Heart left ventricle (tissue), 16 donors: ENCODE data around the gene ABHD16B. TPM values are rescaled to one million over a fixed set of nuclear protein-coding genes. Genes with fewer than 3 reads are reported as not detected.
A peak's percentile ranks its signal among the peaks of the same experiment; 100 is the strongest.

Experiments used
- ATAC-seq, 4 donors: fragments of 200-7000 bp; cut with Tn5 transposase; one replicate each; pipeline ENCODE4 v1.9.1; 2020 to 2022; ENCODE audit warnings: moderate library complexity in 4 of 4, mild to moderate bottlenecking in 3 of 4, moderate number of reproducible peaks in 1 of 4
- DNase-seq, 5 donors: peaks; one replicate each; pipeline ENCODE4 v3.0.0-alpha.2; 2020
- H3K27ac ChIP-seq, 12 donors: fragments of 200-600 bp; sonication (generic) in 4 of 12; one replicate each; pipeline versions ENCODE4 v1.5.0 to v1.8.0; 2016 to 2022; ENCODE audit warnings: mild to moderate bottlenecking in 2 of 12
- H3K27me3 ChIP-seq, 9 donors: fragments of 200-600 bp; sonication (generic) in 2 of 9; one replicate each; pipeline versions ENCODE4 v1.5.1 to v1.8.0; 2016 to 2022; ENCODE audit warnings: mild to moderate bottlenecking in 3 of 9
- H3K36me3 ChIP-seq, 9 donors: fragments of 200-600 bp; sonication (generic) in 2 of 9; one replicate each; pipeline versions ENCODE4 v1.5.0 to v1.8.0; 2018 to 2022; ENCODE audit warnings: mild to moderate bottlenecking in 2 of 9
- H3K4me1 ChIP-seq, 12 donors: fragments of 200-600 bp; sonication (generic) in 4 of 12; one replicate each; pipeline versions ENCODE4 v1.5.0 to v1.8.0; 2016 to 2022; ENCODE audit warnings: mild to moderate bottlenecking in 3 of 12
- H3K4me3 ChIP-seq, 12 donors: fragments of 200-600 bp; sonication (generic) in 4 of 12; one replicate each; pipeline versions ENCODE4 v1.5.0 to v1.8.0; 2017 to 2022; ENCODE audit warnings: mild to moderate bottlenecking in 9 of 12, moderate library complexity in 4 of 12
- H3K9me3 ChIP-seq, 12 donors: fragments of 200-600 bp; sonication (generic) in 4 of 12; one replicate each; pipeline versions ENCODE4 v1.5.0 to v1.8.0; 2016 to 2022; ENCODE audit warnings: mild to moderate bottlenecking in 1 of 12
- POLR2A ChIP-seq, 2 donors: fragments of 450-650 bp; IDR thresholded peaks; one replicate each; pipeline ENCODE4 v1.6.1; 2017; ENCODE audit warnings: antibody characterized with exemption in 2 of 2, mild to moderate bottlenecking in 2 of 2, moderate library complexity in 2 of 2
- WGBS, 4 donors: extraction: QIAGEN DNeasy Blood & Tissue Kit in 2 of 4; methylation state at CpG; one replicate each; pipeline versions ENCODE4 v1.1.5 to v1.1.7; 2013 to 2018; 5-methylcytosine and 5-hydroxymethylcytosine counted together
- intact Hi-C, 10 donors: fragments of 100-400 bp; cut with DNase I; formaldehyde crosslinking; loops; one replicate each; pipeline versions ENCODE4 v1.11.1 to v1.14.2; 2022
- polyA plus RNA-seq, 2 donors: library from polyadenylated mRNA; stranded (reverse); fragments of 200-250 nt; gene quantifications; one replicate each; pipeline ENCODE4 v1.2.3, GENCODE V29; 2013
- total RNA-seq, 9 donors: library from RNA; depleted of rRNA in 2 of 9; stranded (reverse); fragments of >200 nt in 2 of 9; fragmentation: NEBNext Ultra II Directional in 3 of 9; extraction: Animal tissue kit (Norgen Biotek cat#: 25700) in 3 of 9; gene quantifications; one replicate each; pipeline versions ENCODE4 v1.1.0 to v1.2.4, GENCODE V29; 2016 to 2023
- TF ChIP-seq, protein P1 (sequence below), 12 donors: fragments of 200-600 bp; sonication (generic) in 4 of 12; IDR thresholded peaks; one replicate each; pipeline versions ENCODE4 v1.5.0 to v1.8.0; 2018 to 2022; ENCODE audit warnings: antibody characterized with exemption in 12 of 12, mild to moderate bottlenecking in 5 of 12
- donor health status: ischemic (EF 13 %, LVEDD 7.1; RV severe dilation, severe dysfunction).
- donor health status: healthy with polysubstance abuse.
- donor health status: DM: no; HTN: yes; CAD: no.
- donor health status: DM: no; HTN: no; CAD: no.
- donor health status: ischemic (EF 25% LVEDD 6.9; RV normal size, moderate dysfunction).
- donor health status: ischemic (EF 25% LVEDD 5.7; RV mildly dilated, moderate dysfunction).
- donor health status: healthy.
- donor health status: DM: yes; HTN: yes; CAD: no.
- donor health status: ischemic (EF 35%, LVEDD 5.7; RV mildly dilated, moderate dysfunction).
- donor health status: nonischemic (EF 11% LVEDD 7.7; RV severe dilation, severe dysfunction).
- donor health status: DM: yes; HTN: yes; CAD: no.
- donor health status: PGD.
- donor health status: ischemic (EF 29% LVEDD 5.4; RV normal size, mild dysfunction).
- donor health status: nonischemic (EF 23%, LVEDD 6.1; RV moderate dilation, normal function).

Gene ABHD16B
- total and polyA plus RNA-seq, 11 donors = 0.12 to 0.72 TPM; not detected in 9

DNA sequence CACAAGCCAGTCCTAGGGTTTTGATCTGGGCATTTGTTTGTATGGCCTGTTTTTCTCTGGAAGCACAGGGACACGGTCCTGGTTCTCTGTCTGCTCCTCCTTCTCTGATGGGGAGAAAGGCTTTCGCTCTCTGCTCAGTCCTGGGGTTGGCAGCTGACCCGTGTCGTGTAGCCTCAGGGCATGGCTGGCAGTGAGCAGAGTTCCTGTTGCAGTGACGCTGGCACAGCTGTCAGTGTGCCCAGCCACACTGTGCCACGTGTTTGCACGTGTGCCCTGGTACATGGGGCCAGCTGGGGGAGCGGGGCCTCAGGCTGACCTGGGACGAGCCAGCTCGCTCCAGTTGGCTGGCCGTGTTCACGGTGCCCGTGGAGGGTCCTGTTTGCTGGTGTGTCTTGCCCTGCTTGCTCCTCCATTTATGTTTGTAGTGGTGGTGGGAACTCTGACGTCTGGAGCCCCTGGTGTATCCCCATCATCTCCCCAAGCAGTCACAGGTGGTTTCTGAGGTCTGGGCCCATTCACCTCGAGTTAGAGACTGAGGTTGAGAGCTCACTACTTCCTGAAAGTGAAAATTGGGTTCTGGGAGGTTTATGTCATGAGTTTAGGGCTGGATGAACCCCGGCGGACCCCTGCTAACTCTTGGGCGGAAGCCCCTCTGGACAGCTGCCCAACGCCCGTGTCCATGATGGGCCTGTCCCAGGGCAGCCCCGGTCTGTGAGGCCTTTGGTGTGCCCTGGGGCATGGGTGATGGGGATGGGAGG lies 23.4 kb downstream of the ABHD16B start:
- H3K4me1 ChIP-seq = peaks cover 0 to 24% (median 8%) of the 10 kb centered on the region in 12 donors
- peaks cover 0 to 92% (median 63%) of the 10 kb centered on the region in 9 donors for H3K36me3 ChIP-seq
- DNase-seq = peak in 4 of 5 donors; percentile 58 to 88 (median 72)
- peak; percentile 91 to 95 (median 94) for ATAC-seq
- 61 to 79% (median 73%) methylated on average over 18 to 21 of the region's 21 CpGs for WGBS, 4 donors
- no peaks in the 10 kb centered on the region for H3K27me3 ChIP-seq
- H3K9me3 ChIP-seq = no peaks in the 10 kb centered on the region
- peak overlapping the region in 10 of 12 donors; percentile 20 to 74 (median 54) for H3K27ac ChIP-seq
- intact Hi-C loops = no loop called here
- TF ChIP-seq, protein P1, sequence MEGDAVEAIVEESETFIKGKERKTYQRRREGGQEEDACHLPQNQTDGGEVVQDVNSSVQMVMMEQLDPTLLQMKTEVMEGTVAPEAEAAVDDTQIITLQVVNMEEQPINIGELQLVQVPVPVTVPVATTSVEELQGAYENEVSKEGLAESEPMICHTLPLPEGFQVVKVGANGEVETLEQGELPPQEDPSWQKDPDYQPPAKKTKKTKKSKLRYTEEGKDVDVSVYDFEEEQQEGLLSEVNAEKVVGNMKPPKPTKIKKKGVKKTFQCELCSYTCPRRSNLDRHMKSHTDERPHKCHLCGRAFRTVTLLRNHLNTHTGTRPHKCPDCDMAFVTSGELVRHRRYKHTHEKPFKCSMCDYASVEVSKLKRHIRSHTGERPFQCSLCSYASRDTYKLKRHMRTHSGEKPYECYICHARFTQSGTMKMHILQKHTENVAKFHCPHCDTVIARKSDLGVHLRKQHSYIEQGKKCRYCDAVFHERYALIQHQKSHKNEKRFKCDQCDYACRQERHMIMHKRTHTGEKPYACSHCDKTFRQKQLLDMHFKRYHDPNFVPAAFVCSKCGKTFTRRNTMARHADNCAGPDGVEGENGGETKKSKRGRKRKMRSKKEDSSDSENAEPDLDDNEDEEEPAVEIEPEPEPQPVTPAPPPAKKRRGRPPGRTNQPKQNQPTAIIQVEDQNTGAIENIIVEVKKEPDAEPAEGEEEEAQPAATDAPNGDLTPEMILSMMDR (IDR thresholded peaks at IDR 0.05) = no peak
- peak in 1 of 2 donors; percentile 7 for TF ChIP-seq POLR2A (IDR thresholded peaks at IDR 0.05)
- no peak overlapping the region for H3K4me3 ChIP-seq

DNA sequence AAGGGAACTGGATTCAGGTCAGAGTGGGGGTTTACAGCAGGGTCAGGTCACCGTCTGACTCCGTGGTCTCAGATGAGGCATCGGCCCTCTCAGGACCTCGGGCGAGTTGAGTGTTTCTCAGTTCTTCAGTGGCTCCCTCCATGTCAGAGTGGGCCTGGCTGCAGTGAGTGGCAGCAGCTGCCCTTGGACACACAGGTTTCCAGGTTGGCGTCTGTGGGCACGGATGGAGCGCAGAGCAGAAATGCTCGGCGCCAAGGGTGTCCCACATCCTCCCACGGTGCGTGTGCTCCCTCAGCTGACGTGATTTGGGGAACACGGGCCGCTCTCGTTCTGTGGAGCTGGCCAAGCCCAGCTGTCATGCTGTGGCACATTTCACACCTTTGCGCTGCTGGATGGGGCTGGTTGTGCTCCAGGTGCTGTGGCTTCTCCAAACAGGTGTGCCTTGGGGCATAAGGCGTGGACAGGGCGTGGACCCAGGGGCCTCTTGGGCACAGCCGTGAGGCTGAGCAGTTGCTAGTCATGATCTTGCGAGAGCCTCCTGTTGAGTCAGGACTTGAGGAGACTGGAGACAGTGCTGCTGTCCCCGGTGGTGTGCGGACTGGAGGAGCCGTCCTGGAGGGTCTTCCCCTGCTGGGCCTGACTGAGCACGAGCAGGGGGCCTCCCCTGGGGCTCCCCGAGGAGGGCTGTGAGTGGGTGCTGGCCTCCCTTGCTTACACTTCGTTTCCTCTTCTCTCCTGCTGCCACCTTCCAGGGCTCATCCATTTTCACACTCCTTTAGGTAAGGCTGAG lies 24.2 kb downstream of the ABHD16B start:
- 87 to 91% (median 90%) methylated on average over 17 to 27 of the region's 27 CpGs for WGBS, 4 donors
- ATAC-seq = no peak
- intact Hi-C loops = no loop called here

DNA sequence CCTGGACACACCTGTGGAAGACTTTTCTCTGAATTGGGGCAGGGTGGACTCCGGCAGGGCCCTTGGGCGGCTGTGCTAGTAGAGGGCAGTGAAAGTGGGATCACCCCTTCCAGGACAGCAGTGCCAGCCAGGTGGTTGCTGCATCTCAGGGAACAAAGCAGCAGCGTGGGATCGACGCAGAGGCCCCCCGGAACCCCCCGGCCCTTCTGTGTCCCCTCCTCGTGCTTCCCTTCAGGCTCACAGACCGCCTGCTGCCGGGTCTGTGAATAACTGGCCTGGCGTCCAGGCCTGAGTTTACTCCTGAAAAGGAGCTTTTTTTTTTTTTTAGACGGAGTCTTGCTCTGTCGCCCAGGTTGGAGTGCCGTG lies 24.7 kb downstream of the ABHD16B start:
- DNase-seq = no peak
- ATAC-seq = no peak
- WGBS, 4 donors = 92 to 96% (median 94%) methylated on average over 14 of the region's 14 CpGs
- intact Hi-C loops = no loop called here
- Histone ChIP-seq H3K4me1 (peaks cover 0 to 26% (median 8%) of the 10 kb centered on the region in 12 donors), H3K36me3 (peaks cover 0 to 97% (median 69%) of the 10 kb centered on the region in 9 donors), H3K27me3 (no peaks in the 10 kb centered on the region), H3K27ac (no peak overlapping the region), H3K9me3 (no peaks in the 10 kb centered on the region), H3K4me3 (no peak overlapping the region)
- TF ChIP-seq, protein P1 (IDR thresholded peaks at IDR 0.05) = no peak

More for the DNA sequence above, 24.2 kb downstream of the ABHD16B start:
- Histone ChIP-seq H3K4me1 (peaks cover 0 to 26% (median 8%) of the 10 kb centered on the region in 12 donors), H3K27me3 (no peaks in the 10 kb centered on the region), H3K36me3 (peaks cover 0 to 97% (median 69%) of the 10 kb centered on the region in 9 donors), H3K9me3 (no peaks in the 10 kb centered on the region), H3K27ac (peak overlapping the region in 9 of 12 donors; percentile 20 to 74 (median 51)), H3K4me3 (no peak overlapping the region)
- no peak for DNase-seq
- TF ChIP-seq POLR2A (IDR thresholded peaks at IDR 0.05) = no peak
- TF ChIP-seq, protein P1 (IDR thresholded peaks at IDR 0.05) = no peak

DNA sequence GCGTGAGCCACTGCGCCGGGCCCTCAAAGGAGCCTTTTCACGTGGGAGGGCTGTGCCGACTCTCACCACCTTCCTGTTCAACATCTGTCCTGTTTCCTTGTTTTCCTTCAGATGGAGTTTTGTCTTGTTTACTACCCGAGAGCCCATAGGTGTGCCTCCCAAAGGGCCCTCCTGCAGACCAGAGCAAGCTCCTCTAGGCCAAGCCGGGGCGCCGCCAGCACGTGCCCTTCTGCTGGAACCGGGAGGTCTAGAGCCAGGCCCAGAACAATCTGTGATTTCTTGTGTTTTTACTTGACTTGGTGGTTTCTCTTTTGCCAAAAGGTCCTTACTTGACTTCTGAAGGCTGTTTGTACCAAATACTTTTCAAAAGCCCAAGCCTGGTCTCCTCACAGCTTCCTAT lies 25.6 kb downstream of the ABHD16B start:
- no peaks in the 10 kb centered on the region for H3K27me3 ChIP-seq
- H3K9me3 ChIP-seq = no peaks in the 10 kb centered on the region
- no peak for ATAC-seq
- H3K4me3 ChIP-seq = no peak overlapping the region
- H3K36me3 ChIP-seq = peaks cover 0 to 96% (median 69%) of the 10 kb centered on the region in 9 donors
- H3K4me1 ChIP-seq = peaks cover 0 to 26% (median 8%) of the 10 kb centered on the region in 12 donors
- TF ChIP-seq, protein P1 (IDR thresholded peaks at IDR 0.05) = no peak
- no peak for TF ChIP-seq POLR2A (IDR thresholded peaks at IDR 0.05)
- DNase-seq = no peak
- 87 to 95% (median 93%) methylated on average over 11 of the region's 11 CpGs for WGBS, 4 donors
- H3K27ac ChIP-seq = no peak overlapping the region
- intact Hi-C loops = no loop called here
